Measurements from ENCODE around the gene SHLD1. TPM values are rescaled to one million over a fixed set of nuclear protein-coding genes. Genes with fewer than 3 reads are reported as not detected.

The SHLD1 gene
- polyA plus RNA-seq, 1 donor from 2014 or later: 15.3 TPM

GRCh38 chr20:5871459-5872410 lies 121.5 kb downstream of the SHLD1 start:
- TF ChIP-seq EZH2 (IDR thresholded peaks at IDR 0.05; ENCODE audit: borderline replicate concordance, insufficient read depth, low read length, poor library complexity, severe bottlenecking) (no peak), MXI1 (conservative IDR thresholded peaks at IDR 0.05; ENCODE audit: poor library complexity, severe bottlenecking) (no peak), TAF1 (IDR thresholded peaks at IDR 0.05; ENCODE audit: low read depth) (no peak), REST (IDR thresholded peaks at IDR 0.05; ENCODE audit: borderline replicate concordance) (no peak), SMC3 (conservative IDR thresholded peaks at IDR 0.05; ENCODE audit: poor library complexity) (no peak), EP300 (conservative IDR thresholded peaks at IDR 0.05; ENCODE audit: poor library complexity, severe bottlenecking) (no peak), RAD21 (conservative IDR thresholded peaks at IDR 0.05) (no peak), POLR2AphosphoS5 (IDR thresholded peaks at IDR 0.05) (no peak), CTCF (IDR thresholded peaks at IDR 0.05; ENCODE audit: poor library complexity, severe bottlenecking) (no peak)
- H3K27me3 ChIP-seq (ENCODE audit: insufficient read depth, low read depth, low read length): no peaks in the 10 kb centered on the region
- no peaks in the 10 kb centered on the region for H3F3A ChIP-seq (ENCODE audit: insufficient read depth, low read length, poor library complexity, severe bottlenecking)
- H3K36me3 ChIP-seq (ENCODE audit: insufficient read depth, low read length): no peaks in the 10 kb centered on the region
- no peaks in the 10 kb centered on the region for H3K9me3 ChIP-seq (ENCODE audit: low read length)
- H3K4me2 ChIP-seq (ENCODE audit: low read length): no peak overlapping the region
- H2AFZ ChIP-seq (ENCODE audit: low read depth, low read length): no peak overlapping the region
- no peak overlapping the region for H3K9ac ChIP-seq (ENCODE audit: low read length)
- no peaks in the 10 kb centered on the region for H3K9me2 ChIP-seq (ENCODE audit: insufficient read depth, low read length)
- H3K27ac ChIP-seq (ENCODE audit: low read length): no peak overlapping the region
- H3K4me3 ChIP-seq (ENCODE audit: low read length): no peak overlapping the region
- H4K20me1 ChIP-seq (ENCODE audit: insufficient read depth): no peaks in the 10 kb centered on the region
- no peaks in the 10 kb centered on the region for H3K79me2 ChIP-seq (replicated peaks; ENCODE audit: insufficient read depth, low read length)

GRCh38 chr20:5877128-5877527 lies 126.9 kb downstream of the SHLD1 start:
- Histone ChIP-seq H3K79me2 (replicated peaks; ENCODE audit: insufficient read depth, low read length) (no peaks in the 10 kb centered on the region), H3K9ac (ENCODE audit: low read length) (no peak overlapping the region), H3K27me3 (ENCODE audit: insufficient read depth, low read depth, low read length) (no peaks in the 10 kb centered on the region), H3K4me3 (ENCODE audit: low read length) (no peak overlapping the region), H4K20me1 (ENCODE audit: insufficient read depth) (no peaks in the 10 kb centered on the region), H3K4me2 (ENCODE audit: low read length) (no peak overlapping the region), H3K9me3 (ENCODE audit: low read length) (no peaks in the 10 kb centered on the region), H3K27ac (ENCODE audit: low read length) (no peak overlapping the region), H3K9me2 (ENCODE audit: insufficient read depth, low read length) (no peaks in the 10 kb centered on the region), H2AFZ (ENCODE audit: low read depth, low read length) (no peak overlapping the region), H3K36me3 (ENCODE audit: insufficient read depth, low read length) (no peaks in the 10 kb centered on the region), H3F3A (ENCODE audit: insufficient read depth, low read length, poor library complexity, severe bottlenecking) (no peaks in the 10 kb centered on the region)
- TF ChIP-seq TAF1 (IDR thresholded peaks at IDR 0.05; ENCODE audit: low read depth): no peak
- TF ChIP-seq SMC3 (conservative IDR thresholded peaks at IDR 0.05; ENCODE audit: poor library complexity): no peak
- no peak for TF ChIP-seq EP300 (conservative IDR thresholded peaks at IDR 0.05; ENCODE audit: poor library complexity, severe bottlenecking)
- no peak for TF ChIP-seq EZH2 (IDR thresholded peaks at IDR 0.05; ENCODE audit: borderline replicate concordance, insufficient read depth, low read length, poor library complexity, severe bottlenecking)
- no peak for TF ChIP-seq CTCF (IDR thresholded peaks at IDR 0.05; ENCODE audit: poor library complexity, severe bottlenecking)
- TF ChIP-seq REST (IDR thresholded peaks at IDR 0.05; ENCODE audit: borderline replicate concordance): no peak
- TF ChIP-seq MXI1 (conservative IDR thresholded peaks at IDR 0.05; ENCODE audit: poor library complexity, severe bottlenecking): no peak
